Esophagus muscularis mucosa (tissue), 4 donors: ENCODE results near the gene RTTN. TPM values are rescaled to one million over a fixed set of nuclear protein-coding genes. Genes with fewer than 3 reads are reported as not detected.

Experiments used
- DNase-seq: peaks from one replicate; pipeline ENCODE4 v3.0.0-alpha.2; 2017; ENCODE audit errors: extremely low spot score
- H3K27ac ChIP-seq, 4 donors: fragments of 200-600 bp; sonication (generic); replicated peaks in 1 of 4; 1 replicate in 3 of 4; 2 replicates in 1 of 4; pipeline ENCODE4 v1.5.1; 2016 to 2019; ENCODE audit warnings: mild to moderate bottlenecking in 1 of 4
- H3K27me3 ChIP-seq, 4 donors: fragments of 200-600 bp; sonication (generic); one replicate each; pipeline versions ENCODE4 v1.5.1 to v1.6.0; 2016 to 2019
- H3K36me3 ChIP-seq, 4 donors: fragments of 200-600 bp; sonication (generic); one replicate each; pipeline ENCODE4 v1.5.1; 2016 to 2019
- H3K4me1 ChIP-seq, 4 donors: fragments of 200-600 bp; sonication (generic); one replicate each; pipeline ENCODE4 v1.5.1; 2016 to 2019
- H3K4me3 ChIP-seq, 4 donors: fragments of 200-600 bp; sonication (generic); 1 replicate in 2 of 4; 2 replicates in 2 of 4; pipeline ENCODE4 v1.5.1; 2016 to 2019; ENCODE audit warnings: mild to moderate bottlenecking in 4 of 4, moderate library complexity in 1 of 4
- H3K9me3 ChIP-seq, 4 donors: fragments of 200-600 bp; sonication (generic); 1 replicate in 3 of 4; 2 replicates in 1 of 4; pipeline ENCODE4 v1.5.1; 2016 to 2019
- EP300 ChIP-seq: sonication (generic); formaldehyde crosslinking; IDR thresholded peaks from one replicate; pipeline ENCODE4 v1.6.1; 2017; ENCODE audit warnings: antibody characterized with exemption
- POLR2A ChIP-seq: fragments of 450-650 bp; IDR thresholded peaks from one replicate; pipeline ENCODE4 v1.6.1; 2017; ENCODE audit warnings: antibody characterized with exemption, moderate library complexity, mild to moderate bottlenecking, low read depth
- POLR2AphosphoS5 ChIP-seq, 2 donors: sonication (generic); formaldehyde crosslinking; IDR thresholded peaks; one replicate each; pipeline ENCODE4 v1.6.1; 2017; ENCODE audit warnings: antibody characterized with exemption in 2 of 2
- WGBS: methylation state at CpG from one replicate; pipeline ENCODE4 v1.1.5; 2018; 5-methylcytosine and 5-hydroxymethylcytosine counted together
- intact Hi-C: fragments of 100-400 bp; cut with DNase I; formaldehyde crosslinking; loops from one replicate; pipeline ENCODE4 v1.15.1; 2023
- total RNA-seq, 4 donors: library from RNA; depleted of rRNA; stranded (reverse); fragments of >200 nt; gene quantifications; one replicate each; pipeline versions ENCODE4 v1.1.0 to v1.2.1, GENCODE V29; 2016
- TF ChIP-seq, protein P1 (sequence below), 3 experiments: fragments of 200-600 bp in 2 of 3; fragments of 450-650 bp in 1 of 3; sonication (generic) in 2 of 3; IDR thresholded peaks; one replicate each; pipeline ENCODE4 v1.5.1; 2017 to 2019; ENCODE audit warnings: antibody characterized with exemption in 3 of 3, mild to moderate bottlenecking in 2 of 3, moderate library complexity in 1 of 3

Gene RTTN
- total RNA-seq, 4 donors from 2014 or later = 6.7 to 18.7 (median 7.3) TPM

DNA sequence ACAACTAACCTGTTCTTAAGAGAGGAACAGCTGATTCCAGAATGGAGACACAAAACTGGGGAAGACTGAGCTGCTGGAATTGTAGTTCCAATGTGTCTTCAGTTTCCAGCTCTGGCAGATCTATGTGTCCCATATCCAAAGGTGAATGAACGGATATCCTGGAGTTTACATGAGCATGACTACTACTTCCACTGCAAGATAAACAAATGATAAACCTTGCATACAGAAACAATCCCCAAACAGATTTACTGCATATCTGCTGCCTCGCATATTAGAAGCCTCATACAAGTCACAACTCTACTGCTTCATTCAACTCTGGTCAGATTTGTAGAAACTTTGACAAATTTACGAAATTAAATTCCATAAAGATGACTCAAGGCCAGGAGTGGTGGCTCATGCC is 15.0 kb downstream of the RTTN start:
- DNase-seq = no peak
- Histone ChIP-seq H3K9me3 (no peaks in the 10 kb centered on the region), H3K36me3 (peaks cover 14 to 93% (median 47%) of the 10 kb centered on the region in 4 donors), H3K4me3 (no peak overlapping the region), H3K27ac (no peak overlapping the region), H3K27me3 (no peaks in the 10 kb centered on the region), H3K4me1 (no peaks in the 10 kb centered on the region)
- TF ChIP-seq, protein P1, sequence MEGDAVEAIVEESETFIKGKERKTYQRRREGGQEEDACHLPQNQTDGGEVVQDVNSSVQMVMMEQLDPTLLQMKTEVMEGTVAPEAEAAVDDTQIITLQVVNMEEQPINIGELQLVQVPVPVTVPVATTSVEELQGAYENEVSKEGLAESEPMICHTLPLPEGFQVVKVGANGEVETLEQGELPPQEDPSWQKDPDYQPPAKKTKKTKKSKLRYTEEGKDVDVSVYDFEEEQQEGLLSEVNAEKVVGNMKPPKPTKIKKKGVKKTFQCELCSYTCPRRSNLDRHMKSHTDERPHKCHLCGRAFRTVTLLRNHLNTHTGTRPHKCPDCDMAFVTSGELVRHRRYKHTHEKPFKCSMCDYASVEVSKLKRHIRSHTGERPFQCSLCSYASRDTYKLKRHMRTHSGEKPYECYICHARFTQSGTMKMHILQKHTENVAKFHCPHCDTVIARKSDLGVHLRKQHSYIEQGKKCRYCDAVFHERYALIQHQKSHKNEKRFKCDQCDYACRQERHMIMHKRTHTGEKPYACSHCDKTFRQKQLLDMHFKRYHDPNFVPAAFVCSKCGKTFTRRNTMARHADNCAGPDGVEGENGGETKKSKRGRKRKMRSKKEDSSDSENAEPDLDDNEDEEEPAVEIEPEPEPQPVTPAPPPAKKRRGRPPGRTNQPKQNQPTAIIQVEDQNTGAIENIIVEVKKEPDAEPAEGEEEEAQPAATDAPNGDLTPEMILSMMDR (IDR thresholded peaks at IDR 0.05) = no peak
- TF ChIP-seq POLR2AphosphoS5 (IDR thresholded peaks at IDR 0.05) = no peak
- 89% methylated on average over 3 of the region's 3 CpGs for WGBS
- intact Hi-C loops = no loop called here

- intact Hi-C loops = no loop called here
- TF ChIP-seq EP300 = no peak
- TF ChIP-seq, protein P1 (IDR thresholded peaks at IDR 0.05) = no peak
- no peak overlapping the region for H3K4me3 ChIP-seq
- H3K27me3 ChIP-seq = no peaks in the 10 kb centered on the region
- no peaks in the 10 kb centered on the region for H3K4me1 ChIP-seq
- H3K27ac ChIP-seq = no peak overlapping the region
- peaks cover 10 to 84% (median 44%) of the 10 kb centered on the region in 4 donors for H3K36me3 ChIP-seq
- no peak for DNase-seq
- H3K9me3 ChIP-seq = no peaks in the 10 kb centered on the region
Measured at GRCh38 chr18:70188113-70188512, 17.4 kb downstream of the RTTN start.

GRCh38 chr18:70183441-70183840 is 22.0 kb downstream of the RTTN start:
- no peaks in the 10 kb centered on the region for H3K9me3 ChIP-seq
- no peak for TF ChIP-seq EP300
- no peak for TF ChIP-seq POLR2A
- no peak for TF ChIP-seq POLR2AphosphoS5 (IDR thresholded peaks at IDR 0.05)
- TF ChIP-seq, protein P1 (IDR thresholded peaks at IDR 0.05) = no peak
- intact Hi-C loops = no loop called here
- no peak overlapping the region for H3K27ac ChIP-seq
- no peak for DNase-seq
- no peak overlapping the region for H3K4me3 ChIP-seq
- H3K4me1 ChIP-seq = no peaks in the 10 kb centered on the region
- 93% methylated on average over 2 of the region's 2 CpGs for WGBS
- no peaks in the 10 kb centered on the region for H3K27me3 ChIP-seq
- H3K36me3 ChIP-seq = peaks cover 10 to 41% (median 24%) of the 10 kb centered on the region in 4 donors

GRCh38 chr18:70182548-70182947 is 22.9 kb downstream of the RTTN start:
- TF ChIP-seq POLR2AphosphoS5 (IDR thresholded peaks at IDR 0.05) (no peak), EP300 (no peak), POLR2A (no peak)
- TF ChIP-seq, protein P1 (IDR thresholded peaks at IDR 0.05) = no peak
- Histone ChIP-seq H3K27ac (no peak overlapping the region), H3K4me3 (no peak overlapping the region), H3K36me3 (peaks cover 8 to 33% (median 20%) of the 10 kb centered on the region in 4 donors), H3K9me3 (no peaks in the 10 kb centered on the region), H3K4me1 (no peaks in the 10 kb centered on the region), H3K27me3 (no peaks in the 10 kb centered on the region)
- DNase-seq = no peak
- intact Hi-C loops = no loop called here

DNA sequence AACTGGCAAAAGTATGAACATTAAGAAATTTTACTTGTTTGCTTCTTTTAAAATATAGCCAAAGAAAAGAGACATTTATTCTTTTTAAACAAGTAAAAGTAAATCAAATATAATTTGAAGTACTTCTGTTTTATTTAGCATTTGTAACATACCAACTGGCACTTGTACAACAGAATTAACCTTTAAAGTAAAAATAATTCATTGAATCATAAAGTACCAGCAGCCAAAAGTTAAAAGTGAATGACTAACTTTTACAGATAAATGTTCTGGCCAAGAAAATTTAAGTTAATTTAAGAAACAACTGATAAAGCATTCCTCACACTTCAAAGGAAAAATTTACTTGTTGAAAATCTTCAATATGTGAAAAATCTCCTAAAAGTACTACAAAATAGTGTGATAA is 23.8 kb downstream of the RTTN start:
- no peak for TF ChIP-seq POLR2AphosphoS5 (IDR thresholded peaks at IDR 0.05)
- TF ChIP-seq, protein P1 (IDR thresholded peaks at IDR 0.05) = no peak
- TF ChIP-seq EP300 = no peak
- TF ChIP-seq POLR2A = no peak
- Histone ChIP-seq H3K36me3 (peaks cover 2 to 25% (median 16%) of the 10 kb centered on the region in 4 donors), H3K27me3 (no peaks in the 10 kb centered on the region), H3K9me3 (no peaks in the 10 kb centered on the region), H3K4me3 (no peak overlapping the region), H3K4me1 (no peaks in the 10 kb centered on the region), H3K27ac (no peak overlapping the region)
- intact Hi-C loops = no loop called here
- DNase-seq = no peak
